Dedifferentiated amniotic fluid mesenchymal stem cell (primary cell): ENCODE data around the gene SERINC2.
"Not testable (repeated sequence)": the region's sequence is repeated elsewhere in the genome, so short reads cannot be mapped to it uniquely, and the experiment has no call there.

Experiments used
- DNase-seq: peaks from one replicate; pipeline ENCODE4 v3.0.0-alpha.2; 2016; ENCODE audit errors: extremely low spot score

Gene SERINC2

DNA sequence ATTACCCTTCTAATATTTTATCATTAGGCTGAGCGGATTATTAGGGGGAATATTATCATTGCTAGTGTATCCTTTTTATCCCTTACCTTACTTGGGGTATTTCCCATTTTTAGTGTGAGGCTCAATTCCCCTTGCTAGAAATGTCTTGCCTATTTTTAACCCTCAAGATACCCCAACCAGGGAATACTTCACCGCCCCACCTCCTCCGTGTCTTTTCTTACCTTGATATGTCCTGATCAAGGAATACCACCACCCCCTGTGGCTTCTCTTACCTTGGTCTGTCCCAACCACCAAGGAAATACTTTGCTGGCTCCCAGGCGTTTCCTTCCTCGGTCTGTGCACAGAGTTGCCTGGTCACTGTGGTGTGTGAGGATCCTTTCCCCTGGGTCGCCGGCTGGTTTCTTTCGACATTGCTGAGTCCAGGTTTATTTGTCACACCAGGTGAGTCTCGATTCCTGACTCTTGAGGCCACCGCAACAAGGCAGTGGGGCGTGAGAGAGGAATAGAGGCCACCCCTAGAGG lies 57.8 kb downstream of the SERINC2 start:
- DNase-seq: no peak

DNA sequence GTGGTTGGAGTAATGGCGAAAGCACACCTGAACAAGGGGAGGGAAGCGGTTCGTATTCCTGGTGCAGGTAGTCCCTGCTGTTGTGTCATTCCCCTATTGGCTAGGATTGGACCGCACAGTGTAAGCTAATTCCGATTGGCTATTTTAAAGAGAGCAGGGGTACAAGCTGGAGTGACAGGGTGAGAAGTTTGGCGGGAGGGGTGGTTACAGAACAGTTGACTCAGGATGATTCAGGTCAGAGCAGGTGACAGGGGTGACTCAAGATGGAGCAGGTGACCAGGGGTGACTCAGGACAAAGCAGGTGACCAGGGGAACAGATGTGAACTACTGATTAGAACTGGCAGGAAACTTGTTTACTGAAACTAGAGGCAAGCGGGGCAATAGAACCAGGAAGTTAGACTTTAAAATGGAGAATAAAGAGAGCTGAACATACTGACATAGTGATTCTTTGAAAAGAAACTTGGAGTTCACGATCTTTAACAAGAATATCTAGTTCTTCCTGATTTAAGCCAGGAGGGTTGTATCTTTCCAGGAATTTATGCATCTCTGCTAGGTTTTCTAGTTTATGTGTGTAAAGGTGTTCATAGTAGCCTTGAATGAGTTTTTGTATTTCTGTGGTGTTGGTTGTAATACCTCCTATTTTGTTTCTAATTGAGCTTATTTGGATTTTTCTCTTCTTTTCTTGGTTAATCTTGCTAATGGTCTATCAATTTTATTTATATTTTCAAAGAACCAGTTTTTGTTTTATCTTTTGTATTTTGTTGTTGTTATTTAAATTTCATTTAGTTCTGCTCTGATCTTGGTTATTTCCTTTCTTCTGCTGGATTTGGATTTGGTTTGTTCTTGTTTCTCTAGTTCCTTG lies 58.7 kb downstream of the SERINC2 start:
- DNase-seq: not testable (repeated sequence)

DNA sequence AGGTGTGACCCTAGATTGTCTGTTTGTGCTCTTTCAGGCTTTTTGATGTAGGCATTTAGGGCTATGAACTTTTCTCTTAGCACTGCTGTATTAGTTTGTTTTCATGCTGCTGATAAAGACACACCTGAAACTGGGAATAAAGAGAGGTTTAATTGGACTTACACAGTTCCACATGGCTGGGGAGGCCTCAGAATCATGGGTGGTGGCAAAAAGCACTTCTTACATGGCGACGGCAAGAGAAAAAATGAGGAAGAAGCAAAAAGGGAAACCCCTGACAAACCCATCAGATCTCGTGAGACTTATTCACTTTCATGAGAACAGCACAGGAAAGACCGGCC lies 59.3 kb downstream of the SERINC2 start:
- not testable (repeated sequence) for DNase-seq

DNA sequence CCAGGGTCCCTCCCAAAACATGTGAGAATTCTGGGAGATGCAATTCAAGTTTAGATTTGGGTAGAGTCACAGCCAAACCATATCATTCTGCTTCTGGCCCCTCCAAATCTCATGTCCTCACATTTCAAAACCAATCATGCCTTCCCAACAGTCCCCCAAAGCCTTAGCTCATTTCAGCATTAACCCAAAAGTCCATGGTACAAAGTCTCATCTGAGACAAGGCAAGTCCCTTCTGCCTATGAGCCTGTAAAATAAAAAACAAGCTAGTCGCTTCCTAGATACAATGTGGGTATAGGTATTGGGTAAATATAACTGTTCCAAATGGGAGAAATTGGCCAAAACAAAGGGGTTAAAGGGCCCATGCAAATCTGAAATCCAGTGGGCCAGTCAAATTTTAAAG lies 59.7 kb downstream of the SERINC2 start:
- DNase-seq: not testable (repeated sequence)

DNA sequence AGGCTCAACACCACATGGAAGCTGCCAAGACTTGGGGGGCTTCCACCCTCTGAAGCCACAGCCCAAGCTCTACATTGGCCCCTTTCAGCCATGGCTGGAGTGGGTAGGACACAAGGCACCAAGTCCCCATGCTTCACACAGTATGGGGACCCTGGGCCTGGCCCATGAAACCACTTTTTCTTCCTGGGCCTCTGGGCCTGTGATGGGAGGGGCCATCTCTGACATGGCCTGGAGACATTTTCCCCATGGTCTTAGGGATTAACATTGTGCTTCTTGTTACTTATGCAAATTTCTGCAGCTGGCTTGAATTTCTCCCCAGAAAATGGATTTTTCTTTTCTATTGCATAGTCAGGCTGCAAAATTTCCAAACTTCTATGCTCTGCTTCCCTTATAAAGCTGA lies 60.5 kb downstream of the SERINC2 start:
- DNase-seq: not testable (repeated sequence)

DNA sequence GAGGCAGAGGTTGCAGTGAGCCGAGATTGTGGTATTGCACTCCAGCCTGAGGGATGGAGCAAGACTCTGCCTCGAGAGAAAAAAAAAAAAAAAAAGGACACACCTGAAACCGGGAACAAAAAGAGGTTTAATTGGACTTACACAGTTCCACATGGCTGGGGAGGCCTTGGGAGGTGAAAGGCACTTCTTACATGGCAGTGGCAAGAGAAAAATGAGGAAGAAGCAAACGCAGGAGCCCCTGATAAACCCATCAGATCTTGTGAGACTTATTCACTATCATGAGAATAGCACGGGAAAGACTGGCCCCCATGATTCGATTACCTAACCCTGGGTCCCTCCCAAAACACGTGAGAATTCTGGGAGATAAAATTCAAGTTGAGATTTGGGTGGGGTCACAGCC lies 61.6 kb downstream of the SERINC2 start:
- not testable (repeated sequence) for DNase-seq

DNA sequence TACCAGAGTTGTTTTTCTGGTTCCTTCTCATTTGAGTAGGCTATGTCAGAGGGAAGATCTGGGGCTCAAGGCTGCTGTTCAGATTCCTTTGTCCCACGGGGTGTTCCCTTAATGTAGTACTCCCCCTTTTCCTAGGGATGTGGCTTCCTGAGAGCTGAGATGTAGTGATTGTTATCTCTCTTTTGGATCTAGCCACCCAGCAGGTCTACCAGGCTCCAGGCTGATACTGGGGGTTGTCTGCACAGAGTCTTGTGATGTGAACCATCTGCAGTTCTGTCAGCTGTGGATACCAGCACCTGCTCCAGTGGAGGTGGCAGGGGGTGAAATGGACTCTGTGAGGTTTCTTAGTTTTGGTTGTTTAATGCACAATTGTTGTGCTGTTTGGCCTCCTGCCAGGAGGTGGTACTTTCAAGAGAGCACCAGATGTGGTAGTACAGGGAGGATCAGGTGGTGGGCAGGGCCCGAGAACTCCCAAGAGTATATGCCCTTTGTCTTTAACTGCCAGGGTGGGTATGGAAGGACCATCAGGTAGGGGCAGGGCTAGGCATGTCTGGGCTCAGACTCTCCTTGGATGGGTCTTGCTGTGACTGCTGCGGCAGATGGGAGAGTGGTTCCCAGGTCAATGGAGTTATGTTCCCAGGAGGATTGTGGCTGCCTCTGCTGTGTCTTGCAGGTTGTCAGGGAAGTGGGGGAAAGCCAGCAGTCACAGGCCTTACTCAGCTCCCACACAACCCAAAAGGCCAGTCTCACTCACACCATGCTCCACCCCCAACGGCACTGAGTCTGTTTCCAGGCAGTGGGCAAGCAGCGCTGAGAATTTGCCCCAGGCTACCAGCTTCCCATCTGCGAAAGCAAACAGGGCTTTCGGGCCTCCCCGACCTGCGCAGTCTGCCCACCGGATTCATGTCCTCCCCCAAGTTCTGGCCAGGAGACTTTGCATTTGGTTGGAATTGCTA lies 64.2 kb downstream of the SERINC2 start:
- no peak for DNase-seq

DNA sequence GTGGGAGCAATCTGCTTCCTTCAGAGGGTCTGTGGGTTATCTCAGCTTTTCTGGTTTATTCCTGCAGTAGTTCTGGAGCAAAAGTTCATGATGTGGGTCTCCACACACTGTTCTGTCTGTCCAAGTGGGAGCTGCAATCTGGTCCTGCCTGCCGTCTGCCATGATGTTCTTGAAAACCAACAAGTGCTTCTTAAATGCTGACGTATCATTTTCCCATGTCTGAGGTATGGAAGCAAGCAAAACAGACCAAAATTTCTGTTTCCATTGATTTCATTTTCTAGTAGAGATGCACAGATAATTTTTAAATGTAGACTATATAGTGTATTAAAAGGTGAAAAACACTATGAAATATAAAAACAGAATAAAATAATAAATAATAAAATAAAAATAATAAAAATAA lies 65.2 kb downstream of the SERINC2 start:
- no peak for DNase-seq

DNA sequence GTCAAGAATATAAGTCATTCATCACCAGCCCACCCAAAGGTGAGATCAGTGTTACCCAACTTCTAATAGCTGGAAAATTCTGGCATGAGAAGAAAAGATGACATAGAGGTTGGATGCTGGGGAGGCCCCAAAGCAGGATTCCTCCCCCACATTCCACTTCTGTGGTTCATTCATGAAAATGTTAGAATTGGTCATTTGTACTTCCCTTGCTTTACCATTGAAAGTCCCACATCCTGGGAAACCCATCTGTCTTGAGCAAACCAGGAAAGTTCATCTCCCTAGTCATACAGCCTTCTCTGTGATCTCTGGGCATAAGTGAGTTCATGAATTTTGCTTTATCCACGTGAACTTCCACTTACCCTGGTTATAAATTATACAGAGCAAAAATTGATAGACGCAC lies 66.8 kb downstream of the SERINC2 start:
- no peak for DNase-seq

DNA sequence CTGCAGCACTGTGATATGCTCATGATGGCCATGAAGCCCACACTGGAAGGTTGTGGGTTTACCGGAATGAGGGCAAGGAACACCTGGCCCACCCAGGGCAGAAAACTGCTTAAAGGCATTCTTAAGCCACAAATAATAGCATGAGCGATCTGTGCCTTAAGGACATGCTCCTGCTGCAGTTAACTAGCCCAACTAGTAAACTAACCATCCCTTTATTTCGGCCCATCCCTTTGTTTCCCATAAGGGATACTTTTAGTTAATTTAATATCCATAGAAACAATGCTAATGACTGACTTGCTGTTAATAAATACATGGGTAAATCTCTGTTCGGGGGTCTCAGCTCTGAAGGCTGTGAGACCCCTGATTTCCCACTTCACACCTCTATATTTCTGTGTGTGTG lies 67.4 kb downstream of the SERINC2 start:
- DNase-seq: not testable (repeated sequence)

DNA sequence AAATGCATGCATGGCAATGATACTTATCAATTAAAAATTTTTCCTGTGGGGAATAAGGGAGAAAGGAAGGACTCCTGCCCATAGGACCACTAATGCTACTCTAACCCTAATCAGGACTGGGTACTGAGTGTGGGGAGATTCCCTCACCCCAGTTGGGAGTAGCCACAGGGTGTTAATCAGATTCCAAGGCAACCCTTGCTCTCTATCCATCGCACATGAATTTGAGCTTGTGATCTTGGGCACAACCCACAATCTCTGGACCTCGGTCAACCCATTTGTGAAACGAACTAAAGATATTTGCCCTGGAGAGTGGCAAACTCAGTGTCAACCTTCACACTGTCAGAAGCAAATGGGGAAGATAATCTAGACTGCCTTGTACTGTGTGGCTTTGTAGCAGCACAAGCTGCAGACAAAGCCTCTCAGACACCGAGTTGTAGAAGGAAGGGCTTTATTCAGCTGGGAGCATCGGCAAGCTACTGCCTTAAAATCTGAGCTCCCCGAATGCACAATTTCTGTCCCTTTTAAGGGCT lies 69.5 kb downstream of the SERINC2 start:
- no peak for DNase-seq

DNA sequence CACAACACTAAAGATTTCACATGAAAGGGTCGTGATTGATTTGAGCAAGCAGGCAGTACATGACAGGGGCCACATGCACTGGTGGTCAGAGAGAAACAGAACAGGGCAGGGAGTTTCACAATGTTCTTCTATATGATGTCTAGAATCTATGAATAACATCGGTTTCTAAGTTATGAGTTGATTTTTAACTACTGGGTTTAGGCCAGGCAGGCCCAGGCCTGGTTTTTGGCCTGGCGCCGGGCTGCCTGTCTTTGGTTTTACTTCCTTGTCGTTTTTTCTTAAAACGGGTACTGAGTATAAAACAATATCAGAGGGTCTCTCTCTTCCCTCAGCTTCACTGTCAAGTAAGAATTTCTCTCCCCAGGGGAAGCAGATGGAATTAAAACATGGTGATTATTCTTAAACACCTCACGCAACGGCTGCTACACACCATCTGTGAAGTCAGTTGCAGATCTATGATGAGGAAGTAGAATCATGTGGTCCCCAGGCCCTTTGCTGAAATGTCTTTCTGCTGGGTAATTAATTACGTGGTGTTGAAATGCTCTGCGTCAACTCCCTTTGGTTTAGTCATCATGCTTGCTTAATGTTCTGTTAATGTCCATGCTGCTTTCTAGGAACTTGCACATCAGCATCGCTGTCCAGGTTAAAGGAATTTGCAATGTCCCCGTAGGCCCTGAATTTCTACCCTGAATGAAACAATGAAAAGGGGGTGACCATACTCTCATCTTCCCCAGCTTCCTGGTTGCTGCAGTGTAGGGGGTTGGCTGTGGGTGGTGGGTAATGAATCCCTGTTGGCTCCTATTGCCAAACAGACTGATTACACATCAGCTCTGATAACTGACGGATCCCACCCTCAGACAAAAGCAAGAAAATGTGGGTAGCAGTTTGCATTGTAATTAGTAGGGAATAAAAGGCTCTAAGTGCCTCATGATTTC lies 70.3 kb downstream of the SERINC2 start:
- no peak for DNase-seq
